ENCODE data around the gene ANTXR1.

- TF ChIP-seq CTCF (IDR thresholded peaks at IDR 0.05; ENCODE audit: poor library complexity), result no peak
- no peak for TF ChIP-seq EZH2phosphoT487 (IDR thresholded peaks at IDR 0.05; ENCODE audit: low read depth, severe bottlenecking, unreplicated experiment)
- TF ChIP-seq EZH2 (IDR thresholded peaks at IDR 0.05; ENCODE audit: borderline replicate concordance), result no peak
Observed at GRCh38 chr2:69216535-69217332, 203.8 kb downstream of the ANTXR1 start.

All from hepatocyte (in vitro differentiated cells).